Upper lobe of left lung (tissue), 6 donors: ENCODE results near the gene SLC48A1. TPM values are rescaled to one million over a fixed set of nuclear protein-coding genes. Genes with fewer than 3 reads are reported as not detected.

Experiments
- ATAC-seq, 2 donors: fragments of 200-7000 bp; cut with Tn5 transposase; one replicate each; pipeline ENCODE4 v1.9.1; 2022; ENCODE audit warnings: mild to moderate bottlenecking in 2 of 2, moderate library complexity in 2 of 2; ENCODE audit not compliant: low FRiP score in 2 of 2
- DNase-seq, 2 donors: peaks; one replicate each; pipeline ENCODE4 v3.0.0-alpha.2; 2019 to 2020
- H3K27ac ChIP-seq, 4 donors: fragments of 200-600 bp; sonication (generic); one replicate each; pipeline ENCODE4 v1.5.1; 2016 to 2019
- H3K27me3 ChIP-seq, 4 donors: fragments of 200-600 bp; sonication (generic); one replicate each; pipeline ENCODE4 v1.5.1; 2017 to 2019
- H3K36me3 ChIP-seq, 4 donors: fragments of 200-600 bp; sonication (generic); one replicate each; pipeline ENCODE4 v1.5.1; 2016 to 2019
- H3K4me1 ChIP-seq, 4 donors: fragments of 200-600 bp; sonication (generic); one replicate each; pipeline ENCODE4 v1.5.1; 2018 to 2019
- H3K4me3 ChIP-seq, 4 donors: fragments of 200-600 bp; sonication (generic); one replicate each; pipeline ENCODE4 v1.5.1; 2017 to 2019; ENCODE audit warnings: mild to moderate bottlenecking in 2 of 4, moderate library complexity in 1 of 4
- H3K9me3 ChIP-seq, 4 donors: fragments of 200-600 bp; sonication (generic); one replicate each; pipeline ENCODE4 v1.5.1; 2018 to 2019
- CTCF ChIP-seq, 6 experiments: fragments of 450-650 bp in 4 of 6; fragments of 200-600 bp in 2 of 6; sonication (generic) in 2 of 6; IDR thresholded peaks; one replicate each; pipeline ENCODE4 v1.5.1; 2016 to 2019; ENCODE audit warnings: antibody characterized with exemption in 6 of 6
- EP300 ChIP-seq, 4 donors: sonication (generic); formaldehyde crosslinking; IDR thresholded peaks; one replicate each; pipeline ENCODE4 v1.5.1; 2017; ENCODE audit warnings: antibody characterized with exemption in 4 of 4, control low read depth in 2 of 4
- POLR2A ChIP-seq, 4 donors: fragments of 450-650 bp; IDR thresholded peaks; one replicate each; pipeline ENCODE4 v1.5.1; 2016 to 2017; ENCODE audit warnings: antibody characterized with exemption in 4 of 4, mild to moderate bottlenecking in 2 of 4
- POLR2AphosphoS5 ChIP-seq, 2 donors: sonication (generic); formaldehyde crosslinking; IDR thresholded peaks; one replicate each; pipeline ENCODE4 v1.5.1; 2017; ENCODE audit warnings: antibody characterized with exemption in 2 of 2
- WGBS, 2 donors: methylation state at CpG; one replicate each; pipeline ENCODE4 v1.1.5; 2017 to 2018; 5-methylcytosine and 5-hydroxymethylcytosine counted together
- total RNA-seq, 6 donors: library from RNA; depleted of rRNA in 4 of 6; stranded (reverse); fragments of >200 nt in 4 of 6; gene quantifications; one replicate each; pipeline versions ENCODE4 v1.1.0 to v1.2.1, GENCODE V29; 2016 to 2021
- donor health status: DM: no; HTN: no; CAD: no; lungs with moderate emphysema.
- donor health status: DM: no; HTN: yes; CAD: no; lungs with severe emphysema.

The SLC48A1 gene
- total RNA-seq, 6 donors from 2014 or later: 26.5 to 36.5 (median 33.9) TPM

- 74 to 78% methylated on average over 6 to 8 of the region's 8 CpGs for WGBS, 2 donors
- Histone ChIP-seq H3K36me3 (no peaks in the 10 kb centered on the region), H3K4me3 (no peak overlapping the region), H3K27ac (no peak overlapping the region), H3K27me3 (no peaks in the 10 kb centered on the region), H3K9me3 (no peaks in the 10 kb centered on the region), H3K4me1 (peaks cover 5 to 9% (median 9%) of the 10 kb centered on the region in 4 donors)
- no peak for TF ChIP-seq CTCF (IDR thresholded peaks at IDR 0.05)
- TF ChIP-seq POLR2AphosphoS5 (IDR thresholded peaks at IDR 0.05): no peak
- TF ChIP-seq EP300 (IDR thresholded peaks at IDR 0.05): no peak
- no peak for TF ChIP-seq POLR2A (IDR thresholded peaks at IDR 0.05)
- ATAC-seq: peak in 1 of 2 donors; percentile 12
- no peak for DNase-seq
These were observed 9.3 kb upstream of the SLC48A1 start for GRCh38 chr12:47763481-47764346.

GRCh38 chr12:47766502-47767215 lies 6.4 kb upstream of the SLC48A1 start:
- 77 to 78% methylated on average over 2 to 3 of the region's 5 CpGs for WGBS, 2 donors
- no peak overlapping the region for H3K27ac ChIP-seq
- H3K27me3 ChIP-seq: no peaks in the 10 kb centered on the region
- no peak overlapping the region for H3K4me3 ChIP-seq
- H3K9me3 ChIP-seq: no peaks in the 10 kb centered on the region
- peaks cover 0 to 7% (median 6%) of the 10 kb centered on the region in 4 donors for H3K4me1 ChIP-seq
- DNase-seq: no peak
- no peaks in the 10 kb centered on the region for H3K36me3 ChIP-seq
- no peak for ATAC-seq
- TF ChIP-seq EP300 (IDR thresholded peaks at IDR 0.05): no peak
- no peak for TF ChIP-seq CTCF (IDR thresholded peaks at IDR 0.05)
- no peak for TF ChIP-seq POLR2A (IDR thresholded peaks at IDR 0.05)
- TF ChIP-seq POLR2AphosphoS5 (IDR thresholded peaks at IDR 0.05): no peak

- H3K36me3 ChIP-seq: no peaks in the 10 kb centered on the region
- TF ChIP-seq POLR2AphosphoS5 (IDR thresholded peaks at IDR 0.05) (no peak), CTCF (IDR thresholded peaks at IDR 0.05) (peak; percentile 38 to 75 (median 56))
- 49 to 51% methylated on average over 4 of the region's 4 CpGs for WGBS, 2 donors
- no peak overlapping the region for H3K27ac ChIP-seq
- H3K4me3 ChIP-seq: no peak overlapping the region
- peak in 1 of 2 donors; percentile 62 for ATAC-seq
- H3K27me3 ChIP-seq: no peaks in the 10 kb centered on the region
- DNase-seq: peak in 1 of 2 donors; percentile 67
- H3K4me1 ChIP-seq: peaks cover 3 to 11% (median 8%) of the 10 kb centered on the region in 4 donors
- H3K9me3 ChIP-seq: no peaks in the 10 kb centered on the region
These were observed 5.8 kb upstream of the SLC48A1 start for GRCh38 chr12:47767216-47767724.

- Histone ChIP-seq H3K9me3 (no peaks in the 10 kb centered on the region), H3K4me3 (no peak overlapping the region), H3K36me3 (no peaks in the 10 kb centered on the region), H3K27ac (no peak overlapping the region), H3K27me3 (no peaks in the 10 kb centered on the region), H3K4me1 (peaks cover 8 to 17% (median 13%) of the 10 kb centered on the region in 4 donors)
- no peak for TF ChIP-seq EP300 (IDR thresholded peaks at IDR 0.05)
- TF ChIP-seq CTCF (IDR thresholded peaks at IDR 0.05): no peak
- no peak for TF ChIP-seq POLR2A (IDR thresholded peaks at IDR 0.05)
- TF ChIP-seq POLR2AphosphoS5 (IDR thresholded peaks at IDR 0.05): no peak
- WGBS, 2 donors: 65 to 72% methylated on average over 2 of the region's 2 CpGs
- ATAC-seq (no peak), DNase-seq (no peak)
These were observed 4.7 kb upstream of the SLC48A1 start for GRCh38 chr12:47768323-47768811.
